Measurements from ENCODE around the gene CALM1. TPM values are rescaled to one million over a fixed set of nuclear protein-coding genes. Genes with fewer than 3 reads are reported as not detected.

The CALM1 gene
- total and polyA plus RNA-seq, 7 donors: 460 to 1,593 (median 659) TPM

DNA sequence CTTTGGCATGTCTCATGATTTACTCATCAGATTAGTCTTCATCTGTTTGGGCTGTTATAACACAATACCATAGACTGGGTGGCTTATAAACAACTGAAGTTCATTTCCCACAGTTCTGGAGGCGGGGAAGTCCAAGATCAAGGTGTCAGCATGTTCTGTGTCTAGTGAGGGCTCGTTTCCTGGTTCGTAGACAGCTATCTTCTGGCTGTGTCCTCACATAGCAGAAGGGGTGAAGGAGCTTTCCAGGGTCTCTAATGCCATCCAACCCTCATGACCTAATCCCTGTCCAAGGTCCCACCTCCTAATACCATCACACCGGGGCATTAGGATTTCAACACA lies 34.3 kb upstream of the CALM1 start:
- no peaks in the 10 kb centered on the region for H3K4me1 ChIP-seq
- intact Hi-C loops (cut with DNase I): no loop called here

DNA sequence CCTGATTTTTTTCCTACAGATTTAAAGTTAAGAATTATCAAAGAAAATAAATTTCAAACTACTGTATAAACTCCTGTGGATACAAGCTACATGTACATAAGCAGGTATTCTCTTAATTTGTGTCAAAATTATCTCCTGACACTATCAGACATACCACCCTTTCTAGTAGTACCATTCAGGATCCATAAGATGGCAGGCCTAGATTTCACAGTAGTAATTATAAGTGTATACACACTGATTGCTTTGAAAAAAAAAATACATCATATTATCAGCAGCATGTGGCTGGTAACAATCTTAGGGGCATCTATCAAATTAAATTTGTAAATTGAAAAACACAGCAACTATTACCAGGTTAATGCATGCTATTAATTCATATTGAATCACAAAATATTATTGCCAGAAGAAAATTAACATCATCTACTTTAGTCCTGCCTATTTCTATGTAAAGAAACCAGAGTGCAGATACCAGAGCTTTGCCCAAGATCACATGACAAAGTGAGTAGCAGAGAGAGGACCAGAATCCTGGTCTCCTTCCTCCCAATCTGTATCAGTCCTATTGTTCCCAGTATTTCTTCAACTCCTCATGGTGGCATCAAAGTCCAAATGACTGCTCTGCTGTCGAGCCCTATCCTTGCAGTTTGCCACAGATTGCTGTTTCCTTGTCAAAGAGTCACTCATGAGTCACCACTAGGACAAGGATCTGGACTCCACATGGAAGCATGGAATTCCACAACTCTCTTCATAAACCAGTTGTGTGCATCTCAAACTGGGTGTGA lies 27.7 kb upstream of the CALM1 start:
- TF ChIP-seq, protein P1, sequence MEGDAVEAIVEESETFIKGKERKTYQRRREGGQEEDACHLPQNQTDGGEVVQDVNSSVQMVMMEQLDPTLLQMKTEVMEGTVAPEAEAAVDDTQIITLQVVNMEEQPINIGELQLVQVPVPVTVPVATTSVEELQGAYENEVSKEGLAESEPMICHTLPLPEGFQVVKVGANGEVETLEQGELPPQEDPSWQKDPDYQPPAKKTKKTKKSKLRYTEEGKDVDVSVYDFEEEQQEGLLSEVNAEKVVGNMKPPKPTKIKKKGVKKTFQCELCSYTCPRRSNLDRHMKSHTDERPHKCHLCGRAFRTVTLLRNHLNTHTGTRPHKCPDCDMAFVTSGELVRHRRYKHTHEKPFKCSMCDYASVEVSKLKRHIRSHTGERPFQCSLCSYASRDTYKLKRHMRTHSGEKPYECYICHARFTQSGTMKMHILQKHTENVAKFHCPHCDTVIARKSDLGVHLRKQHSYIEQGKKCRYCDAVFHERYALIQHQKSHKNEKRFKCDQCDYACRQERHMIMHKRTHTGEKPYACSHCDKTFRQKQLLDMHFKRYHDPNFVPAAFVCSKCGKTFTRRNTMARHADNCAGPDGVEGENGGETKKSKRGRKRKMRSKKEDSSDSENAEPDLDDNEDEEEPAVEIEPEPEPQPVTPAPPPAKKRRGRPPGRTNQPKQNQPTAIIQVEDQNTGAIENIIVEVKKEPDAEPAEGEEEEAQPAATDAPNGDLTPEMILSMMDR (IDR thresholded peaks at IDR 0.05): peak; percentile 14
- Histone ChIP-seq H3K36me3 (ENCODE audit: insufficient read depth in 1 of 2, low read depth in 1 of 2) (no peaks in the 10 kb centered on the region), H3K9me3 (no peaks in the 10 kb centered on the region), H3K4me1 (no peaks in the 10 kb centered on the region), H3K27ac (no peak overlapping the region), H3K27me3 (ENCODE audit: insufficient read depth in 3 of 3, low read length in 2 of 3) (no peaks in the 10 kb centered on the region), H3K4me3 (no peak overlapping the region)
- ATAC-seq (peak in 3 of 4 donors; percentile 42 to 56 (median 56)), DNase-seq (no peak)
- intact Hi-C loops (cut with DNase I): no loop called here
- 43 to 46% (median 43%) methylated on average over 1 of the region's 1 CpG for WGBS, 3 donors

More for the DNA sequence above, 34.3 kb upstream of the CALM1 start:
- TF ChIP-seq, protein P1 (IDR thresholded peaks at IDR 0.05): no peak
- no peak overlapping the region for H3K27ac ChIP-seq
- H3K4me3 ChIP-seq: no peak overlapping the region
- H3K9me3 ChIP-seq: no peaks in the 10 kb centered on the region
- WGBS, 3 donors: 83 to 87% (median 87%) methylated on average over 4 of the region's 4 CpGs
- DNase-seq (no peak), ATAC-seq (no peak)
- peaks cover 0 to 3% (median 0%) of the 10 kb centered on the region in 3 donors for H3K27me3 ChIP-seq (ENCODE audit: insufficient read depth in 3 of 3, low read length in 2 of 3)
- no peaks in the 10 kb centered on the region for H3K36me3 ChIP-seq (ENCODE audit: insufficient read depth in 1 of 2, low read depth in 1 of 2)

DNA sequence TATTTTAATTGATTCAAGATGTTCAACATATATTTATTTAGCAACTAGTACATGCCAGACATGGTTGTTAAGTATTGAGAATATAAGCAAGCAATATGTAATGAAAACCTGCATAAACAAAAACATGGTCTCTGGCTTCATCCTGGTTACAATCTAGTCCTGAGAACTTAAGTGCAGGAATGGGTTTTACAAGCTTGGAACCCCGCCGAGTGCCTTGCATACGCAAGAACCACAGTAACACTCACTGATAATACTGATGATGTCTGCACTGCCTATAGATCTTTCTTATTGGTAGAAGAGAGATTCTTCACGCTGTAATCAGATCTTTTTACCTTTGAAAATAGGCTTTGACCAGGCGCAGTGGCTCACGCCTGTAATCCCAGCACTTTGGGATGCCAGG lies 22.9 kb upstream of the CALM1 start:
- intact Hi-C loops (cut with DNase I): no loop called here
- no peaks in the 10 kb centered on the region for H3K9me3 ChIP-seq
- H3K4me1 ChIP-seq: no peaks in the 10 kb centered on the region
- no peaks in the 10 kb centered on the region for H3K36me3 ChIP-seq (ENCODE audit: insufficient read depth in 1 of 2, low read depth in 1 of 2)
- no peak for ATAC-seq
- TF ChIP-seq, protein P1 (IDR thresholded peaks at IDR 0.05): no peak
- no peak overlapping the region for H3K27ac ChIP-seq
- no peak overlapping the region for H3K4me3 ChIP-seq
- no peak for DNase-seq
- 76 to 92% (median 91%) methylated on average over 6 of the region's 6 CpGs for WGBS, 3 donors
- H3K27me3 ChIP-seq (ENCODE audit: insufficient read depth in 3 of 3, low read length in 2 of 3): no peaks in the 10 kb centered on the region

DNA sequence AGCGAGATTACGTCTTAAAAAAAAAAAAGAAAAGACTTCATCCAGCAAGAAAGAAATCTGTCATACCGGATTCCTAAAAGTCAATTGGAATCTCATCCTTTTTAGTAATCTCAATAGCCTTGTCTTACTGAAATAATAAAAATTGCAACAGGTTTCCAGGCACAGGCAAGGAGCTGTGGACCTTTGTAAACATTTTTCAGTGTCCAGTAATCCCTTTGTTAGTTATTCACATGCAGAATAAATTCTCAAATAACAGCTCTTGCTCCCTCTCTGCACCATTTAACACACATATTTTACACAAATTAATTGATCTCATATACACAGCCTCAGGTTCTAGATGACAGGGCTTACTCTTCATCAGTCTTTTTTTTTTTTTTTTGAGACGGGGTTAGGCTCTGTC lies 22.0 kb upstream of the CALM1 start:
- no peaks in the 10 kb centered on the region for H3K9me3 ChIP-seq
- TF ChIP-seq, protein P1 (IDR thresholded peaks at IDR 0.05): no peak
- no peak for DNase-seq
- no peaks in the 10 kb centered on the region for H3K36me3 ChIP-seq (ENCODE audit: insufficient read depth in 1 of 2, low read depth in 1 of 2)
- intact Hi-C loops (cut with DNase I): no loop called here
- no peak for ATAC-seq
- H3K27ac ChIP-seq: no peak overlapping the region
- H3K4me3 ChIP-seq: no peak overlapping the region
- WGBS, 3 donors: 91 to 93% (median 93%) methylated on average over 4 of the region's 4 CpGs
- no peaks in the 10 kb centered on the region for H3K27me3 ChIP-seq (ENCODE audit: insufficient read depth in 3 of 3, low read length in 2 of 3)
- H3K4me1 ChIP-seq: no peaks in the 10 kb centered on the region

DNA sequence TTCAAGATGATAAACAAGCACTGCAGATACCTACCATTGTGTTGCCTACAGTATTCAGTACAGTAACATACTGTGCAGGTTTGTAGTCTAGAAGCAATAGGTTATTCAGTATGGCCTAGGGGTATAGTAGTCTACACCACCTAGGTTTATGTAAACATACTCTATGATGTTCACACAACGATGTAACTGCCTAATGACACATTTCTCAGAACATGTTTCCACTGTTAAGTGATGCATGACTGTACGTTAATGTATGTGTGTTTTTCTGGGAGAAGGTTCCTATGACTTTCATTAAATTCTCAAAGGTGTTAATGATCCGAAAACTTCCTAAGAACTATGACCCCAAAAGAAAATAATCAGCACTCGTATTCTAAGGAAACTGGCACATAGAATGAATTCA lies 20.9 kb upstream of the CALM1 start:
- Histone ChIP-seq H3K4me1 (peaks cover under 1% of the 10 kb centered on the region), H3K4me3 (no peak overlapping the region), H3K36me3 (ENCODE audit: insufficient read depth in 1 of 2, low read depth in 1 of 2) (no peaks in the 10 kb centered on the region), H3K27me3 (ENCODE audit: insufficient read depth in 3 of 3, low read length in 2 of 3) (no peaks in the 10 kb centered on the region), H3K27ac (no peak overlapping the region), H3K9me3 (no peaks in the 10 kb centered on the region)
- no peak for ATAC-seq
- intact Hi-C loops (cut with DNase I): no loop called here
- no peak for DNase-seq
- 92 to 95% (median 94%) methylated on average over 4 of the region's 4 CpGs for WGBS, 3 donors
- TF ChIP-seq, protein P1 (IDR thresholded peaks at IDR 0.05): no peak

All from psoas muscle (tissue), 8 donors.